ENCODE data around the gene COL15A1. TPM values are rescaled to one million over a fixed set of nuclear protein-coding genes. Genes with fewer than 3 reads are reported as not detected.

Gene COL15A1
- total and polyA plus RNA-seq, 2 of the 13 experiments (the other 11 are each of a cell fraction or from before 2014, with no cell fraction given): not detected

- H3K4me1 ChIP-seq (ENCODE audit: insufficient read depth, low read length): no peaks in the 10 kb centered on the region
- in situ Hi-C loops (cut with HindIII; ENCODE audit: extremely low pct_ligation_motif_present, low pct_unique_long_range_greater_than_20kb) (no loop called here), intact Hi-C loops (cut with micrococcal nuclease; ENCODE audit: unreplicated experiment) (no loop called here)
- H3K36me3 ChIP-seq (replicated peaks in 1 of 2; ENCODE audit: control insufficient read depth in 1 of 2, insufficient read depth in 2 of 2, low read length in 2 of 2): no peaks in the 10 kb centered on the region
- ChIA-PET CTCF (ENCODE audit: low intra/inter-chr PET ratio, low total read pairs) (no interaction called here), POLR2A (no interaction called here)
- no TSS peak for BruUV-seq (replicated peaks)
- H3K4me2 ChIP-seq (ENCODE audit: low read depth, low read length): no peak overlapping the region
- H3K27me3 ChIP-seq (ENCODE audit: control insufficient read depth in 1 of 2, insufficient read depth in 2 of 2, low read length in 2 of 2): peaks cover 0 to 4% of the 10 kb centered on the region in 2 experiments; a peak in 1 of 5 replicates
- H3K27ac ChIP-seq (ENCODE audit: extremely low read length, insufficient read depth, low read length): no peak overlapping the region
- 5% methylated on average over 2 of the region's 2 CpGs for WGBS (ENCODE audit: low lambda C conversion rate)
- H4K20me1 ChIP-seq (ENCODE audit: insufficient read depth, low read length): no peaks in the 10 kb centered on the region
- no peak for DNase-seq (ENCODE audit: low spot score)
- H3K4me3 ChIP-seq (replicated peaks in 1 of 3; ENCODE audit: insufficient read depth in 1 of 3, low read depth in 2 of 3, low read length in 3 of 3): no peak overlapping the region
- H2AFZ ChIP-seq (ENCODE audit: low read length): no peak overlapping the region
- H3K9ac ChIP-seq (ENCODE audit: insufficient read depth, low read depth, low read length): no peak overlapping the region
- TF ChIP-seq MLLT10 (CRISPR knock-in tag; IDR thresholded peaks at IDR 0.05) (no peak), SNAI1 (CRISPR knock-in tag; IDR thresholded peaks at IDR 0.05; ENCODE audit: borderline replicate concordance) (no peak), ZNF142 (CRISPR knock-in tag; IDR thresholded peaks at IDR 0.05) (no peak), STAT5B (CRISPR knock-in tag; IDR thresholded peaks at IDR 0.05) (no peak), ZNF800 (CRISPR knock-in tag; IDR thresholded peaks at IDR 0.05) (no peak), MED8 (CRISPR knock-in tag; IDR thresholded peaks at IDR 0.05; ENCODE audit: insufficient replicate concordance) (no peak), NFKB2 (CRISPR knock-in tag; IDR thresholded peaks at IDR 0.05; ENCODE audit: borderline replicate concordance) (no peak), ZNF740 (CRISPR knock-in tag; IDR thresholded peaks at IDR 0.05) (no peak), POGZ (CRISPR knock-in tag; IDR thresholded peaks at IDR 0.05) (no peak), NRL (CRISPR knock-in tag; IDR thresholded peaks at IDR 0.05; ENCODE audit: borderline replicate concordance) (no peak), NFRKB (IDR thresholded peaks at IDR 0.05) (no peak)
- TF ChIP-seq, protein P1, sequence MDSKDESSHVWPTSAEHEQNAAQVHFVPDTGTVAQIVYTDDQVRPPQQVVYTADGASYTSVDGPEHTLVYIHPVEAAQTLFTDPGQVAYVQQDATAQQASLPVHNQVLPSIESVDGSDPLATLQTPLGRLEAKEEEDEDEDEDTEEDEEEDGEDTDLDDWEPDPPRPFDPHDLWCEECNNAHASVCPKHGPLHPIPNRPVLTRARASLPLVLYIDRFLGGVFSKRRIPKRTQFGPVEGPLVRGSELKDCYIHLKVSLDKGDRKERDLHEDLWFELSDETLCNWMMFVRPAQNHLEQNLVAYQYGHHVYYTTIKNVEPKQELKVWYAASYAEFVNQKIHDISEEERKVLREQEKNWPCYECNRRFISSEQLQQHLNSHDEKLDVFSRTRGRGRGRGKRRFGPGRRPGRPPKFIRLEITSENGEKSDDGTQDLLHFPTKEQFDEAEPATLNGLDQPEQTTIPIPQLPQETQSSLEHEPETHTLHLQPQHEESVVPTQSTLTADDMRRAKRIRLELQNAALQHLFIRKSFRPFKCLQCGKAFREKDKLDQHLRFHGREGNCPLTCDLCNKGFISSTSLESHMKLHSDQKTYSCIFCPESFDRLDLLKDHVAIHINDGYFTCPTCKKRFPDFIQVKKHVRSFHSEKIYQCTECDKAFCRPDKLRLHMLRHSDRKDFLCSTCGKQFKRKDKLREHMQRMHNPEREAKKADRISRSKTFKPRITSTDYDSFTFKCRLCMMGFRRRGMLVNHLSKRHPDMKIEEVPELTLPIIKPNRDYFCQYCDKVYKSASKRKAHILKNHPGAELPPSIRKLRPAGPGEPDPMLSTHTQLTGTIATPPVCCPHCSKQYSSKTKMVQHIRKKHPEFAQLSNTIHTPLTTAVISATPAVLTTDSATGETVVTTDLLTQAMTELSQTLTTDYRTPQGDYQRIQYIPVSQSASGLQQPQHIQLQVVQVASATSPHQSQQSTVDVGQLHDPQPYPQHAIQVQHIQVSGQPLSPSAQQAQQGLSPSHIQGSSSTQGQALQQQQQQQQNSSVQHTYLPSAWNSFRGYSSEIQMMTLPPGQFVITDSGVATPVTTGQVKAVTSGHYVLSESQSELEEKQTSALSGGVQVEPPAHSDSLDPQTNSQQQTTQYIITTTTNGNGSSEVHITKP (CRISPR knock-in tag; IDR thresholded peaks at IDR 0.05; ENCODE audit: low read depth): no peak
- no peak for ATAC-seq
- no peaks in the 10 kb centered on the region for H3K79me2 ChIP-seq (ENCODE audit: insufficient read depth, low read length)
- no peak for FAIRE-seq
- peaks cover 20% of the 10 kb centered on the region for H3K9me3 ChIP-seq (ENCODE audit: low read length)
Measured at GRCh38 chr9:99006979-99007378, 63.3 kb downstream of the COL15A1 start.
